SK-N-SH (cell line): ENCODE data around the gene ARHGAP6. TPM values are rescaled to one million over a fixed set of nuclear protein-coding genes. Genes with fewer than 3 reads are reported as not detected.

ENCODE experiments used
- CTCF ChIA-PET: fragments of 300-600, 350-600 bp; formaldehyde crosslinking; extraction: SDS; loops from one replicate; lab custom pipeline; 2021; lab: Yijun Ruan, JAX
- POLR2A ChIA-PET: fragments of 350-600 bp; sonication (Branson Sonifier 250); formaldehyde crosslinking; extraction: SDS; loops from one replicate; lab custom pipeline; 2020; ENCODE audit warnings: antibody characterized with exemption, inconsistent platforms; lab: Yijun Ruan, JAX
- DNase-seq: peaks from one replicate; pipeline ENCODE4 v3.0.0; 2012
- H2AFZ ChIP-seq: fragments of 200-600 bp; sonication (generic); 2 replicates; pipeline ENCODE4 v1.8.1; 2016; ENCODE audit warnings: antibody characterized with exemption, mild to moderate bottlenecking, low read depth
- H3F3A ChIP-seq: fragments of 200-600 bp; sonication (generic); replicated peaks from 2 replicates; pipeline ENCODE3; 2016; ENCODE audit warnings: antibody characterized with exemption, mild to moderate bottlenecking; ENCODE audit not compliant: insufficient read depth
- H3K27ac ChIP-seq, 2 experiments: fragments of 200-500 bp in 1 of 2; fragments of 200-600 bp in 1 of 2; sonication (Bioruptor generic) in 1 of 2; sonication (generic), shearing (Covaris generic) in 1 of 2; 2 replicates each; pipeline versions ENCODE4 v1.5.1 to v1.6.1; 2014 to 2016; ENCODE audit warnings: low read depth in 2 of 2, inconsistent platforms in 1 of 2, low read length in 1 of 2, mild to moderate bottlenecking in 1 of 2, mixed read lengths in 1 of 2
- H3K27me3 ChIP-seq: fragments of 200-600 bp; sonication (generic), shearing (Covaris generic); 2 replicates; pipeline ENCODE4 v1.6.1; 2016; ENCODE audit warnings: mixed run types; ENCODE audit not compliant: insufficient read depth
- H3K36me3 ChIP-seq, 2 experiments: fragments of 200-500 bp in 1 of 2; fragments of 200-600 bp in 1 of 2; sonication (Bioruptor generic) in 1 of 2; sonication (generic) in 1 of 2; replicated peaks in 1 of 2; 2 replicates each; pipeline versions ENCODE3 to v1.5.1; 2014 to 2016; ENCODE audit warnings: low read length in 1 of 2, mild to moderate bottlenecking in 1 of 2; ENCODE audit not compliant: insufficient read depth in 2 of 2, control insufficient read depth in 1 of 2
- H3K4me1 ChIP-seq, 2 experiments: fragments of 200-500 bp in 1 of 2; fragments of 200-600 bp in 1 of 2; sonication (Bioruptor generic) in 1 of 2; sonication (generic), shearing (Covaris generic) in 1 of 2; 2 replicates each; pipeline versions ENCODE4 v1.5.1 to v1.6.1; 2014 to 2016; ENCODE audit warnings: low read depth in 1 of 2, low read length in 1 of 2, mixed run types in 1 of 2; ENCODE audit not compliant: insufficient read depth in 2 of 2, control insufficient read depth in 1 of 2
- H3K4me2 ChIP-seq: fragments of 200-600 bp; sonication (generic), shearing (Covaris generic); 2 replicates; pipeline ENCODE4 v1.6.1; 2017; ENCODE audit warnings: mixed run types
- H3K4me3 ChIP-seq, 2 experiments: fragments of 200-500 bp in 1 of 2; fragments of 200-600 bp in 1 of 2; sonication (Bioruptor generic) in 1 of 2; sonication (generic), shearing (Covaris generic) in 1 of 2; 2 replicates each; pipeline versions ENCODE4 v1.5.1 to v1.8.1; 2014 to 2016; ENCODE audit warnings: low read depth in 2 of 2, inconsistent platforms in 1 of 2, low read length in 1 of 2, mild to moderate bottlenecking in 1 of 2, mixed read lengths in 1 of 2, moderate library complexity in 1 of 2
- H3K79me2 ChIP-seq: fragments of 200-600 bp; sonication (generic); 2 replicates; pipeline ENCODE4 v1.8.1; 2017; ENCODE audit warnings: mild to moderate bottlenecking; ENCODE audit not compliant: insufficient read depth
- H3K9ac ChIP-seq: fragments of 200-600 bp; sonication (generic); 2 replicates; pipeline ENCODE4 v1.6.1; 2017; ENCODE audit warnings: mixed run types
- H3K9me2 ChIP-seq: fragments of 200-600 bp; sonication (generic); 2 replicates; pipeline ENCODE4 v1.6.1; 2017; ENCODE audit warnings: mixed run types
- H3K9me3 ChIP-seq: fragments of 200-600 bp; sonication (generic); 2 replicates; pipeline ENCODE4 v1.6.1; 2017; ENCODE audit warnings: mixed run types, mild to moderate bottlenecking, moderate library complexity
- H4K20me1 ChIP-seq: fragments of 200-600 bp; sonication (generic); 2 replicates; pipeline ENCODE4 v1.6.1; 2017; ENCODE audit warnings: mild to moderate bottlenecking, mixed run types; ENCODE audit not compliant: insufficient read depth
- CHD2 ChIP-seq: fragments of 150-350 bp; IDR thresholded peaks from 2 replicates; pipeline ENCODE4 v1.6.1; 2018; ENCODE audit warnings: low read length; ENCODE audit not compliant: partially characterized antibody
- ELF1 ChIP-seq: IDR thresholded peaks from 2 replicates; pipeline ENCODE4 v1.4.0; 2012
- EP300 ChIP-seq, 2 experiments: IDR thresholded peaks; 2 replicates each; pipeline versions ENCODE4 v1.4.0 to v1.6.1; 2012; ENCODE audit warnings: borderline replicate concordance in 1 of 2, low read depth in 1 of 2, low read length in 1 of 2
- EZH2phosphoT487 ChIP-seq: fragments of 200-600 bp; sonication (generic); IDR thresholded peaks from 2 replicates; pipeline ENCODE4 v1.6.1; 2017; ENCODE audit warnings: low read depth, mixed run types, mild to moderate bottlenecking, antibody characterized with exemption, moderate library complexity, borderline replicate concordance
- GABPA ChIP-seq: IDR thresholded peaks from 2 replicates; pipeline ENCODE4 v1.4.0; 2012; ENCODE audit warnings: low read depth, mild to moderate bottlenecking
- IRF3 ChIP-seq: fragments of 150-350 bp; IDR thresholded peaks from 2 replicates; pipeline ENCODE4 v1.6.1; 2016; ENCODE audit warnings: mild to moderate bottlenecking, low read depth, low read length
- JUND ChIP-seq: IDR thresholded peaks from 2 replicates; pipeline ENCODE4 v1.4.0; 2012
- MEF2A ChIP-seq: IDR thresholded peaks from 2 replicates; pipeline ENCODE4 v1.4.0; 2012; ENCODE audit warnings: low read depth, borderline replicate concordance
- NFIC ChIP-seq: IDR thresholded peaks from 2 replicates; pipeline ENCODE4 v1.4.0; 2012; ENCODE audit warnings: borderline replicate concordance
- RAD21 ChIP-seq: IDR thresholded peaks from 2 replicates; pipeline ENCODE4 v1.6.1; 2012; ENCODE audit warnings: mild to moderate bottlenecking, low read length
- REST ChIP-seq: IDR thresholded peaks from 2 replicates; pipeline ENCODE4 v1.6.1; 2012; ENCODE audit warnings: mild to moderate bottlenecking, low read depth, low read length, moderate library complexity
- RFX5 ChIP-seq: IDR thresholded peaks from 2 replicates; pipeline ENCODE4 v1.6.1; 2012; ENCODE audit warnings: mild to moderate bottlenecking, improper control_type of control experiment, low read length
- RXRA ChIP-seq: IDR thresholded peaks from 2 replicates; pipeline ENCODE4 v1.4.0; 2012; ENCODE audit warnings: low read depth, mild to moderate bottlenecking, borderline replicate concordance
- SMC3 ChIP-seq: IDR thresholded peaks from 2 replicates; pipeline ENCODE4 v1.6.1; 2012; ENCODE audit warnings: low read depth, low read length, improper control_type of control experiment
- TCF12 ChIP-seq: IDR thresholded peaks from 2 replicates; pipeline ENCODE4 v1.4.0; 2012
- TEAD4 ChIP-seq: IDR thresholded peaks from 2 replicates; pipeline ENCODE4 v1.4.0; 2012; ENCODE audit warnings: mild to moderate bottlenecking, borderline replicate concordance; ENCODE audit not compliant: insufficient read depth
- USF1 ChIP-seq: IDR thresholded peaks from 2 replicates; pipeline ENCODE4 v1.4.0; 2012; ENCODE audit warnings: low read depth, borderline replicate concordance
- USF2 ChIP-seq: fragments of 150-350 bp; IDR thresholded peaks from 2 replicates; pipeline ENCODE4 v1.6.1; 2017; ENCODE audit warnings: antibody characterized with exemption, low read length, low read depth, borderline replicate concordance
- ZBTB33 ChIP-seq: IDR thresholded peaks from 2 replicates; pipeline ENCODE4 v1.4.0; 2012; ENCODE audit warnings: low read depth, borderline replicate concordance
- WGBS: methylation state at CpG from one replicate; pipeline ENCODE4 v1.1.6; 2017; ENCODE audit warnings: low lambda C conversion rate; 5-methylcytosine and 5-hydroxymethylcytosine counted together
- polyA plus RNA-seq, 3 experiments: library from polyadenylated mRNA; depleted of rRNA; stranded (reverse); fragments of >200 nt; gene quantifications; 2 replicates each; pipeline ENCODE4 v1.2.3, GENCODE V29; 2012

Gene ARHGAP6
- polyA plus RNA-seq, 1 of the 3 experiments (the other 2 are of a cell fraction): 0.16 TPM

- Histone ChIP-seq H3K79me2 (no peaks in the 10 kb centered on the region), H3K27ac (no peak overlapping the region), H3K9me3 (no peaks in the 10 kb centered on the region), H3K4me3 (no peak overlapping the region), H4K20me1 (no peaks in the 10 kb centered on the region), H3K27me3 (peaks cover 4% of the 10 kb centered on the region; the same call in 1 of the 2 replicates), H3K4me2 (no peak overlapping the region), H3K4me1 (no peaks in the 10 kb centered on the region), H2AFZ (no peak overlapping the region), H3K36me3 (no peaks in the 10 kb centered on the region), H3F3A (no peaks in the 10 kb centered on the region), H3K9me2 (no peaks in the 10 kb centered on the region), H3K9ac (no peak overlapping the region)
- no peak for DNase-seq
- ChIA-PET POLR2A (no interaction called here), CTCF (no interaction called here)
- 18% methylated on average over 2 of the region's 2 CpGs for WGBS
- no peak for TF ChIP-seq RXRA
- TF ChIP-seq IRF3: no peak
- TF ChIP-seq REST: no peak
- TF ChIP-seq USF1: no peak
- TF ChIP-seq JUND: no peak
Observed at GRCh38 chrX:11334165-11334564, 331.6 kb downstream of the ARHGAP6 start.

- H3K9me2 ChIP-seq: no peaks in the 10 kb centered on the region
- H3K36me3 ChIP-seq: no peaks in the 10 kb centered on the region
- no peak overlapping the region for H3K4me2 ChIP-seq
- no peak overlapping the region for H2AFZ ChIP-seq
- H3K27me3 ChIP-seq: no peaks in the 10 kb centered on the region
- no peaks in the 10 kb centered on the region for H3K9me3 ChIP-seq
- H3K9ac ChIP-seq: no peak overlapping the region
- ChIA-PET POLR2A (no interaction called here), CTCF (no interaction called here)
- no peaks in the 10 kb centered on the region for H3K4me1 ChIP-seq
- no peak overlapping the region for H3K4me3 ChIP-seq
- H4K20me1 ChIP-seq: no peaks in the 10 kb centered on the region
- H3K79me2 ChIP-seq: no peaks in the 10 kb centered on the region
- no peak for DNase-seq
- H3K27ac ChIP-seq: no peak overlapping the region
- H3F3A ChIP-seq: no peaks in the 10 kb centered on the region
- 24% methylated on average over 2 of the region's 2 CpGs for WGBS
- TF ChIP-seq NFIC: no peak
- TF ChIP-seq USF2: no peak
- TF ChIP-seq CHD2: no peak
- TF ChIP-seq EZH2phosphoT487: no peak
- no peak for TF ChIP-seq MEF2A
- TF ChIP-seq TEAD4: no peak
- TF ChIP-seq TCF12: no peak
- TF ChIP-seq EP300 (IDR thresholded peaks at IDR 0.05; ENCODE audit: borderline replicate concordance in 1 of 2, low read depth in 1 of 2, low read length in 1 of 2): no peak
- TF ChIP-seq USF1: no peak
- no peak for TF ChIP-seq ELF1
- no peak for TF ChIP-seq ZBTB33
- no peak for TF ChIP-seq GABPA
- no peak for TF ChIP-seq SMC3
- TF ChIP-seq RAD21: no peak
- no peak for TF ChIP-seq RFX5
Observed at GRCh38 chrX:11331788-11332187, 333.9 kb downstream of the ARHGAP6 start.
